ENCODE results near the gene GPR50. TPM values are rescaled to one million over a fixed set of nuclear protein-coding genes. Genes with fewer than 3 reads are reported as not detected.

Gene GPR50
- polyA plus RNA-seq, 1 donor (not counting 4 experiments of a cell fraction or from before 2014, with no cell fraction given): not detected

DNA sequence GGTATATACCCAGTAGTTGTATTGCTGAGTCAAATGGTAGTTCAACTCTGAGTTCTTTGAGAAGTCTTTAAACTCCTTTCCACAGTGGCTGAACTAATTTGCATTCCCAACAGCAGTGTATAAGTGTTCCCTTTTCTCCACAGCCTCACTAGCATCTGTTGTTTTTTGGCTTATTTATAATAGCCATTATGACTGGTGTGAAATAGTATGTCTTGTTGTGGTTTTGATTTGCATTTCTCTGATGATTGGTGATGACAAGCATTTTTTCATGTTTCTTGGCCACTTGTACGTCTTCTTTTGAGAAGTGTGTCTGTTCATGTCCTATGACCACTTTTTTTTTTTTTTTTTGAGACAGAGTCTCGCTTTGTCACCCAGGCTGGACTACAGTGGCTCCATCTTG lies 30.5 kb downstream of the GPR50 start:
- no peaks in the 10 kb centered on the region for H3K9me1 ChIP-seq (ENCODE audit: control insufficient read depth, extremely low read depth, insufficient read depth, low read length)
- no peak overlapping the region for H3K27ac ChIP-seq (ENCODE audit: control insufficient read depth, insufficient read depth, low read length)
- H3K36me3 ChIP-seq (ENCODE audit: control insufficient read depth in 2 of 2, extremely low read depth in 1 of 2, insufficient read depth in 2 of 2, low read length in 2 of 2): no peaks in the 10 kb centered on the region
- no peak for DNase-seq (ENCODE audit: low read depth, low spot score)
- dilution Hi-C loops (cut with MboI; ENCODE audit: extremely low pct_ligation_motif_present, low sequenced_read_pairs): no loop called here
- no peaks in the 10 kb centered on the region for H3K27me3 ChIP-seq (ENCODE audit: control insufficient read depth, extremely low read depth, insufficient read depth, low read length)
- no peaks in the 10 kb centered on the region for H4K20me1 ChIP-seq (ENCODE audit: control insufficient read depth, extremely low read depth, insufficient read depth, low read length)
- no peaks in the 10 kb centered on the region for H3K79me2 ChIP-seq (ENCODE audit: control insufficient read depth, insufficient read depth, low read length)
- no peak for FAIRE-seq
- no peak overlapping the region for H3K9ac ChIP-seq (ENCODE audit: control insufficient read depth, extremely low read depth, insufficient read depth, low read length)
- no peak overlapping the region for H2AFZ ChIP-seq (ENCODE audit: control insufficient read depth, low read length)
- H3K4me3 ChIP-seq (ENCODE audit: control insufficient read depth in 2 of 3, extremely low read depth in 1 of 3, insufficient read depth in 2 of 3, low read depth in 1 of 3, low read length in 3 of 3): no peak overlapping the region
- no peak overlapping the region for H3K4me2 ChIP-seq (ENCODE audit: control insufficient read depth, extremely low read depth, insufficient read depth, low read depth, low read length)
- no peaks in the 10 kb centered on the region for H3K4me1 ChIP-seq (ENCODE audit: control insufficient read depth, extremely low read depth, insufficient read depth, low read length)
- H3K9me3 ChIP-seq (ENCODE audit: control insufficient read depth, low read depth, low read length): no peaks in the 10 kb centered on the region
- no peak for TF ChIP-seq EZH2 (IDR thresholded peaks at IDR 0.05; ENCODE audit: low read length)
- TF ChIP-seq, protein P1, sequence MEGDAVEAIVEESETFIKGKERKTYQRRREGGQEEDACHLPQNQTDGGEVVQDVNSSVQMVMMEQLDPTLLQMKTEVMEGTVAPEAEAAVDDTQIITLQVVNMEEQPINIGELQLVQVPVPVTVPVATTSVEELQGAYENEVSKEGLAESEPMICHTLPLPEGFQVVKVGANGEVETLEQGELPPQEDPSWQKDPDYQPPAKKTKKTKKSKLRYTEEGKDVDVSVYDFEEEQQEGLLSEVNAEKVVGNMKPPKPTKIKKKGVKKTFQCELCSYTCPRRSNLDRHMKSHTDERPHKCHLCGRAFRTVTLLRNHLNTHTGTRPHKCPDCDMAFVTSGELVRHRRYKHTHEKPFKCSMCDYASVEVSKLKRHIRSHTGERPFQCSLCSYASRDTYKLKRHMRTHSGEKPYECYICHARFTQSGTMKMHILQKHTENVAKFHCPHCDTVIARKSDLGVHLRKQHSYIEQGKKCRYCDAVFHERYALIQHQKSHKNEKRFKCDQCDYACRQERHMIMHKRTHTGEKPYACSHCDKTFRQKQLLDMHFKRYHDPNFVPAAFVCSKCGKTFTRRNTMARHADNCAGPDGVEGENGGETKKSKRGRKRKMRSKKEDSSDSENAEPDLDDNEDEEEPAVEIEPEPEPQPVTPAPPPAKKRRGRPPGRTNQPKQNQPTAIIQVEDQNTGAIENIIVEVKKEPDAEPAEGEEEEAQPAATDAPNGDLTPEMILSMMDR (optimal IDR thresholded peaks at IDR 0.05 in 1 of 3, IDR thresholded peaks at IDR 0.05 in 1 of 3, conservative IDR thresholded peaks at IDR 0.05 in 1 of 3; ENCODE audit: extremely low read depth in 1 of 3, insufficient read depth in 2 of 3, low read length in 3 of 3): no peak

DNA sequence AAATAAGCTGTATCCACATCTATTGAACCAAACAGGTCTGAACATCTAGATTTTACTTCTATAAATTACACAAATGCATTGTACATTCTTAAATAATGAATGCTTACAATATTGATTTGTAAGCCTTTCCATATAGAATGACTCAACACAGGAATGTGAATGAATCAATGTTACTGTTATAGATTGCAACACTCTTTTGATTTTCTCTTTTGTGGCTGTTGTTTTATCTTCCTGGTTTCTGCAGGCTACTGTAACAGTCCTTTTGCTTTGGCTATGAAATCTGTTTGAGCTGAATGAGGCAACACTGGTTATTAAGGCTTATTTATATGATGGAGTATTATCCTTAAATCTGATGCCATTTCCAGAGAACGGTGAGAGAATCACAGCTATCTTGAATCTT lies 49.5 kb downstream of the GPR50 start:
- H3K27ac ChIP-seq (ENCODE audit: control insufficient read depth, insufficient read depth, low read length): no peak overlapping the region
- no peaks in the 10 kb centered on the region for H3K9me1 ChIP-seq (ENCODE audit: control insufficient read depth, extremely low read depth, insufficient read depth, low read length)
- H3K36me3 ChIP-seq (ENCODE audit: control insufficient read depth in 2 of 2, extremely low read depth in 1 of 2, insufficient read depth in 2 of 2, low read length in 2 of 2): no peaks in the 10 kb centered on the region
- dilution Hi-C loops (cut with MboI; ENCODE audit: extremely low pct_ligation_motif_present, low sequenced_read_pairs): no loop called here
- no peaks in the 10 kb centered on the region for H3K27me3 ChIP-seq (ENCODE audit: control insufficient read depth, extremely low read depth, insufficient read depth, low read length)
- DNase-seq (ENCODE audit: low read depth, low spot score) (no peak), FAIRE-seq (no peak)
- no peaks in the 10 kb centered on the region for H3K79me2 ChIP-seq (ENCODE audit: control insufficient read depth, insufficient read depth, low read length)
- TF ChIP-seq, protein P1 (optimal IDR thresholded peaks at IDR 0.05 in 1 of 3, IDR thresholded peaks at IDR 0.05 in 1 of 3, conservative IDR thresholded peaks at IDR 0.05 in 1 of 3; ENCODE audit: extremely low read depth in 1 of 3, insufficient read depth in 2 of 3, low read length in 3 of 3): no peak
- TF ChIP-seq EZH2 (IDR thresholded peaks at IDR 0.05; ENCODE audit: low read length): no peak
- no peaks in the 10 kb centered on the region for H4K20me1 ChIP-seq (ENCODE audit: control insufficient read depth, extremely low read depth, insufficient read depth, low read length)
- no peak overlapping the region for H3K4me3 ChIP-seq (ENCODE audit: control insufficient read depth in 2 of 3, extremely low read depth in 1 of 3, insufficient read depth in 2 of 3, low read depth in 1 of 3, low read length in 3 of 3)
- no peak overlapping the region for H2AFZ ChIP-seq (ENCODE audit: control insufficient read depth, low read length)
- peaks cover 8% of the 10 kb centered on the region for H3K4me1 ChIP-seq (ENCODE audit: control insufficient read depth, extremely low read depth, insufficient read depth, low read length)
- no peaks in the 10 kb centered on the region for H3K9me3 ChIP-seq (ENCODE audit: control insufficient read depth, low read depth, low read length)
- H3K4me2 ChIP-seq (ENCODE audit: control insufficient read depth, extremely low read depth, insufficient read depth, low read depth, low read length): no peak overlapping the region
- no peak overlapping the region for H3K9ac ChIP-seq (ENCODE audit: control insufficient read depth, extremely low read depth, insufficient read depth, low read length)

Measured in keratinocyte (primary cell).